ENCODE data around the gene COL11A1. TPM values are rescaled to one million over a fixed set of nuclear protein-coding genes. Genes with fewer than 3 reads are reported as not detected.

The COL11A1 gene
- total and polyA plus RNA-seq, 2 donors (not counting 3 experiments of a cell fraction or from before 2014, with no cell fraction given) = not detected

GRCh38 chr1:102863704-102864103, 244.6 kb downstream of the COL11A1 start:
- intact Hi-C loops (cut with micrococcal nuclease) (no loop called here), dilution Hi-C loops (cut with MboI; ENCODE audit: extremely low pct_ligation_motif_present, low sequenced_read_pairs) (no loop called here)
- Histone ChIP-seq H3K79me2 (ENCODE audit: control insufficient read depth, insufficient read depth, low read length) (no peaks in the 10 kb centered on the region), H3K4me3 (replicated peaks in 1 of 3; ENCODE audit: insufficient read depth in 1 of 3, low read depth in 1 of 3, low read length in 3 of 3) (no peak overlapping the region), H3K9me3 (replicated peaks; ENCODE audit: control insufficient read depth, insufficient read depth, low read length) (no peaks in the 10 kb centered on the region), H3K4me1 (ENCODE audit: control insufficient read depth, extremely low read depth, insufficient read depth, low read length) (no peaks in the 10 kb centered on the region), H4K20me1 (replicated peaks; ENCODE audit: control insufficient read depth, extremely low read depth, insufficient read depth, low read length) (no peaks in the 10 kb centered on the region), H3K4me2 (ENCODE audit: insufficient read depth, low read length) (no peak overlapping the region), H2AFZ (ENCODE audit: low read depth, low read length) (no peak overlapping the region), H3K9me1 (replicated peaks; ENCODE audit: control insufficient read depth, extremely low read depth, insufficient read depth, low read length) (no peaks in the 10 kb centered on the region), H3K36me3 (ENCODE audit: control insufficient read depth in 2 of 2, extremely low read depth in 1 of 2, insufficient read depth in 2 of 2, low read length in 2 of 2) (no peaks in the 10 kb centered on the region), H3K9ac (replicated peaks; ENCODE audit: extremely low read depth, insufficient read depth, low read length) (no peak overlapping the region), H3K27ac (ENCODE audit: insufficient read depth, low read depth, low read length) (no peak overlapping the region), H3K27me3 (ENCODE audit: control insufficient read depth in 2 of 2, insufficient read depth in 2 of 2, low read length in 2 of 2) (no peaks in the 10 kb centered on the region)
- FAIRE-seq (no peak), DNase-seq (ENCODE audit: low read depth, low spot score) (no peak)
- ChIA-PET CTCF (no interaction called here), POLR2A (no interaction called here)
- no TSS peak for BruUV-seq (replicated peaks)
- TF ChIP-seq JUN (IDR thresholded peaks at IDR 0.05; ENCODE audit: borderline replicate concordance, insufficient read depth, insufficient read length, low read depth) = no peak
- no peak for TF ChIP-seq POLR2AphosphoS5 (IDR thresholded peaks at IDR 0.05; ENCODE audit: insufficient read depth, low read depth, low read length)
- TF ChIP-seq MYC (IDR thresholded peaks at IDR 0.05; ENCODE audit: low read depth, low read length) = no peak
- no peak for TF ChIP-seq GATA2 (IDR thresholded peaks at IDR 0.05; ENCODE audit: insufficient read depth, insufficient read length, low read depth, low read length)
- TF ChIP-seq MAX (IDR thresholded peaks at IDR 0.05; ENCODE audit: insufficient read depth, insufficient read length) = no peak
- TF ChIP-seq, protein P1, sequence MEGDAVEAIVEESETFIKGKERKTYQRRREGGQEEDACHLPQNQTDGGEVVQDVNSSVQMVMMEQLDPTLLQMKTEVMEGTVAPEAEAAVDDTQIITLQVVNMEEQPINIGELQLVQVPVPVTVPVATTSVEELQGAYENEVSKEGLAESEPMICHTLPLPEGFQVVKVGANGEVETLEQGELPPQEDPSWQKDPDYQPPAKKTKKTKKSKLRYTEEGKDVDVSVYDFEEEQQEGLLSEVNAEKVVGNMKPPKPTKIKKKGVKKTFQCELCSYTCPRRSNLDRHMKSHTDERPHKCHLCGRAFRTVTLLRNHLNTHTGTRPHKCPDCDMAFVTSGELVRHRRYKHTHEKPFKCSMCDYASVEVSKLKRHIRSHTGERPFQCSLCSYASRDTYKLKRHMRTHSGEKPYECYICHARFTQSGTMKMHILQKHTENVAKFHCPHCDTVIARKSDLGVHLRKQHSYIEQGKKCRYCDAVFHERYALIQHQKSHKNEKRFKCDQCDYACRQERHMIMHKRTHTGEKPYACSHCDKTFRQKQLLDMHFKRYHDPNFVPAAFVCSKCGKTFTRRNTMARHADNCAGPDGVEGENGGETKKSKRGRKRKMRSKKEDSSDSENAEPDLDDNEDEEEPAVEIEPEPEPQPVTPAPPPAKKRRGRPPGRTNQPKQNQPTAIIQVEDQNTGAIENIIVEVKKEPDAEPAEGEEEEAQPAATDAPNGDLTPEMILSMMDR (IDR thresholded peaks at IDR 0.05; ENCODE audit: extremely low read depth in 1 of 2, insufficient read depth in 1 of 2, low read depth in 1 of 2, low read length in 2 of 2) = no peak
- no peak for TF ChIP-seq POLR2A (IDR thresholded peaks at IDR 0.05; ENCODE audit: low read depth, low read length)
